GM18498 (cell line): ENCODE data around the gene ATP5PO.
"Not testable (repeated sequence)": the region's sequence is repeated elsewhere in the genome, so short reads cannot be mapped to it uniquely, and the experiment has no call there.

Experiments
- ATAC-seq: cut with Tn5 transposase; IDR thresholded peaks from one replicate; pipeline ENCODE4 v1.9.1; 2021; ENCODE audit warnings: mild to moderate bottlenecking, moderate library complexity; ENCODE audit not compliant: unreplicated experiment

The ATP5PO gene

GRCh38 chr21:33940881-33941245 is 25.3 kb upstream of the ATP5PO start:
- ATAC-seq: no peak

- ATAC-seq: no peak
Measured at GRCh38 chr21:33940164-33940880, 24.7 kb upstream of the ATP5PO start.

- ATAC-seq: no peak
Measured at GRCh38 chr21:33939226-33939625, 23.6 kb upstream of the ATP5PO start.

GRCh38 chr21:33938381-33938780 is 22.8 kb upstream of the ATP5PO start:
- no peak for ATAC-seq

GRCh38 chr21:33937931-33938339 is 22.3 kb upstream of the ATP5PO start:
- ATAC-seq: no peak

GRCh38 chr21:33937146-33937545 is 21.5 kb upstream of the ATP5PO start:
- no peak for ATAC-seq

GRCh38 chr21:33936301-33937038 is 20.9 kb upstream of the ATP5PO start:
- no peak for ATAC-seq

GRCh38 chr21:33932731-33933130 is 17.1 kb upstream of the ATP5PO start:
- no peak for ATAC-seq

- ATAC-seq: no peak
Measured at GRCh38 chr21:33931799-33932390, 16.3 kb upstream of the ATP5PO start.

GRCh38 chr21:33931052-33931798 is 15.6 kb upstream of the ATP5PO start:
- ATAC-seq: not testable (repeated sequence)

- not testable (repeated sequence) for ATAC-seq
Measured at GRCh38 chr21:33926248-33926647, 10.6 kb upstream of the ATP5PO start.

GRCh38 chr21:33924766-33925100 is 9.1 kb upstream of the ATP5PO start:
- ATAC-seq: no peak

GRCh38 chr21:33924079-33924765 is 8.6 kb upstream of the ATP5PO start:
- ATAC-seq: peak; percentile 74

GRCh38 chr21:33917421-33917820 is 1.8 kb upstream of the ATP5PO start:
- ATAC-seq: no peak

GRCh38 chr21:33916200-33916567 is 580 bp upstream of the ATP5PO start:
- ATAC-seq: peak; percentile 4

GRCh38 chr21:33914188-33914587 is 1.4 kb downstream of the ATP5PO start:
- no peak for ATAC-seq

- no peak for ATAC-seq
Measured at GRCh38 chr21:33909756-33910155, 5.8 kb downstream of the ATP5PO start.

- no peak for ATAC-seq
Measured at GRCh38 chr21:33908760-33909159, 6.8 kb downstream of the ATP5PO start.

GRCh38 chr21:33904041-33904440 is 11.6 kb downstream of the ATP5PO start:
- ATAC-seq: no peak

- ATAC-seq: no peak
Measured at GRCh38 chr21:33902349-33902748, 13.3 kb downstream of the ATP5PO start.
